OCI-LY7 (cell line): ENCODE measurements around the gene UBE2L6.

Experiments used
- CTCF ChIP-seq: fragments of 200-600 bp; sonication (generic); conservative IDR thresholded peaks from 2 replicates; pipeline ENCODE4 v1.5.1; 2014; ENCODE audit warnings: mild to moderate bottlenecking, antibody characterized with exemption, low read length, moderate library complexity, mixed read lengths
- EZH2phosphoT487 ChIP-seq: fragments of 200-600 bp; sonication (generic); IDR thresholded peaks from 2 replicates; pipeline ENCODE4 v1.6.1; 2018; ENCODE audit warnings: low read depth, borderline replicate concordance, mild to moderate bottlenecking, mixed run types, antibody characterized with exemption, low read length, moderate library complexity, mixed read lengths

DNA sequence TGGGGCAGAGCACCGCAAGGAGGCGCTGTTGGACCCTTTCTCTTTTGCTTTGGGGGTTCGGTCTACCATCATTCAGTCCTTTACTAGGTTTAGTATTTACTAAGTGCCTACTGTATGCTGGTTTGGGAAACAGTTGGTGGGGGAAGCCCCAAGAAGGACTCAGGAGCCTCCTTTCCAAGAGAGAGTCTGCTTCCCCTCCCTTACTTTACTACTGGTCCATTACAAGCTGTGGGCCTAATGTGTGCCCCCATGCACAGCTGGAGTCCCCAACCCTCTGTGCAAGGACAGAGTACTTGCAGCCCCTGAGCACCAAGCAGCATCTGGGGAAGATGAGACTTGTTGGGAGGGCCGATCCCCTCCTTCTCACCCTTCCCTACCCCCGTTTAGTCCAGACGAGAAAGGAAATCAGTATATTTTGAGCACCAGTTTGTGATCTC lies 876 bp upstream of the UBE2L6 start:
- TF ChIP-seq CTCF (no peak; the same call in none of the 2 replicates), EZH2phosphoT487 (no peak)
